Inflammatory macrophage treated with lipopolysaccharide for 4 hours (primary cell): ENCODE measurements around the gene C6orf118.

Source experiments
- DNase-seq: peaks from one replicate; pipeline ENCODE4 v3.0.0-alpha.2; 2020

Gene C6orf118

GRCh38 chr6:165308926-165309731, at the start of gene C6orf118:
TSS of gene C6orf118 (minus strand) at chr6:165309605. CDS start at chr6:165309586, 19 bp downstream.
- DNase-seq = no peak

GRCh38 chr6:165345700-165346099, 36.3 kb upstream of the C6orf118 start:
- no peak for DNase-seq

- DNase-seq = no peak
Observed at GRCh38 chr6:165340532-165340931, 31.1 kb upstream of the C6orf118 start.

- no peak for DNase-seq
Observed at GRCh38 chr6:165325609-165326008, 16.2 kb upstream of the C6orf118 start.

- no peak for DNase-seq
Observed at GRCh38 chr6:165321555-165322145, 12.2 kb upstream of the C6orf118 start.

GRCh38 chr6:165321150-165321549, 11.7 kb upstream of the C6orf118 start:
- no peak for DNase-seq

- DNase-seq = no peak
Observed at GRCh38 chr6:165317723-165318122, 8.3 kb upstream of the C6orf118 start.

GRCh38 chr6:165306955-165307354, 2.5 kb downstream of the C6orf118 start:
- no peak for DNase-seq

- no peak for DNase-seq
Observed at GRCh38 chr6:165301372-165302246, 7.8 kb downstream of the C6orf118 start.

- no peak for DNase-seq
Observed at GRCh38 chr6:165300422-165300936, 8.9 kb downstream of the C6orf118 start.

GRCh38 chr6:165298875-165299274, 10.5 kb downstream of the C6orf118 start:
- DNase-seq = no peak

- no peak for DNase-seq
Observed at GRCh38 chr6:165298402-165298801, 11.0 kb downstream of the C6orf118 start.

GRCh38 chr6:165292657-165293056, 16.7 kb downstream of the C6orf118 start:
- no peak for DNase-seq

- DNase-seq = no peak
Observed at GRCh38 chr6:165274611-165275010, 34.8 kb downstream of the C6orf118 start.

- DNase-seq = no peak
Observed at GRCh38 chr6:165272585-165272984, 36.8 kb downstream of the C6orf118 start.

GRCh38 chr6:165268987-165269386, 40.4 kb downstream of the C6orf118 start:
- no peak for DNase-seq

- DNase-seq = no peak
Observed at GRCh38 chr6:165266621-165267020, 42.8 kb downstream of the C6orf118 start.

- no peak for DNase-seq
Observed at GRCh38 chr6:165266191-165266590, 43.2 kb downstream of the C6orf118 start.

- DNase-seq = no peak
Observed at GRCh38 chr6:165260462-165260861, 48.9 kb downstream of the C6orf118 start.

- no peak for DNase-seq
Observed at GRCh38 chr6:165249808-165250207, 59.6 kb downstream of the C6orf118 start.

GRCh38 chr6:165245701-165246100, 63.7 kb downstream of the C6orf118 start:
- DNase-seq = no peak

- DNase-seq = no peak
Observed at GRCh38 chr6:165245287-165245686, 64.1 kb downstream of the C6orf118 start.

- DNase-seq = no peak
Observed at GRCh38 chr6:165244524-165245247, 64.7 kb downstream of the C6orf118 start.
